Body of pancreas (tissue), 4 donors: ENCODE measurements around the gene NBEA.

Experiments
- CTCF ChIP-seq, 7 experiments: fragments of 450-650 bp in 4 of 7; fragments of 200-600 bp in 3 of 7; sonication (generic) in 3 of 7; IDR thresholded peaks; one replicate each; pipeline ENCODE4 v1.5.1; 2016 to 2019; ENCODE audit warnings: antibody characterized with exemption in 7 of 7
- POLR2A ChIP-seq, 3 donors: fragments of 450-650 bp; IDR thresholded peaks; one replicate each; pipeline ENCODE4 v1.6.1; 2016; ENCODE audit warnings: antibody characterized with exemption in 3 of 3, mild to moderate bottlenecking in 2 of 3

DNA sequence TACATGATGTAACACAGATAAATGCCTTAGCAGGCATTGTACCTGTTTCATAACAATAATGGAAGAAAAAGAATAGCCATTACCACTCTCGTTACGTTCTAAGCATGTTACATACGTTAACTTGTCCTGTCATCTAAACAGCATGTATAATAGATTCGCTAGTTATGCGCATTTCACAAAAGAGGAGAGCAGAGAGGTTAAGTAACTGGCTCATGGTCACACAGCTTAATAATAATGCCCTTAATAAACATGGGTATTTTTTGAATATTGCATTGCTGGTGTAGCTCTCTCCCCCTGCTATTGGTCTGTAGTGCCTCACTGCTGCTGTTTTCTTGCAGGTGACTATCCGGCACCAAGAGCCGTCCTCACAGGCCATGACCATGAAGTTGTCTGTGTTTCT, 722.7 kb downstream of the NBEA start:
- TF ChIP-seq CTCF (IDR thresholded peaks at IDR 0.05): no peak
- TF ChIP-seq POLR2A (IDR thresholded peaks at IDR 0.05): no peak
